ENCODE data around the gene TPPP. TPM values are rescaled to one million over a fixed set of nuclear protein-coding genes. Genes with fewer than 3 reads are reported as not detected.

Gene TPPP
- total and polyA plus RNA-seq, 2 experiments from 2014 or later: 0.48 to 1.4 TPM

DNA sequence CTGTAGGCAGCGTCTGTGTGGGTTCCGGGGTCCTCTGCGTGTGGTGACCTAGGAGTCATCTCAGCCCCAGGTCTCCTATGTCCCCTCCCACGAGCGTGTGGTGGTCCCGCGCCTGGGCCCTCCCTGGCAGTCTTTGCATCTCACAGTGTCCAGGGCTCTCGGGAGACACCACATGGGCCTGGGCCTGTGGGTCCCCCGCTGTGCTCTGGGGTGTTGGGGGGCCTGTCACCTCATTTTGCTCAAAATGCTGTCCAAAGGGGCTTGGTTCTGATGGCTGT lies 54.0 kb downstream of the TPPP start:
- DNase-seq (ENCODE audit: low spot score): no peak
- Histone ChIP-seq H3K4me3 (no peak overlapping the region), H3F3A (replicated peaks; ENCODE audit: low read depth) (no peaks in the 10 kb centered on the region), H2AFZ (no peak overlapping the region), H3K9me2 (ENCODE audit: insufficient read depth) (no peaks in the 10 kb centered on the region), H3K4me1 (ENCODE audit: insufficient read depth) (no peaks in the 10 kb centered on the region), H3K79me2 (replicated peaks; ENCODE audit: insufficient read depth) (no peaks in the 10 kb centered on the region), H3K4me2 (no peak overlapping the region), H3K27me3 (ENCODE audit: insufficient read depth) (no peaks in the 10 kb centered on the region), H4K20me1 (replicated peaks; ENCODE audit: insufficient read depth) (peaks cover 13% of the 10 kb centered on the region), H3K27ac (ENCODE audit: low read depth) (no peak overlapping the region), H3K36me3 (ENCODE audit: insufficient read depth) (peaks cover 6% of the 10 kb centered on the region; the same call in 1 of the 2 replicates)
- no peak for ATAC-seq
- H3K36me3 Mint-ChIP-seq (ENCODE audit: low read depth): peaks cover 62% of the 10 kb centered on the region
- H3K27me3 Mint-ChIP-seq (ENCODE audit: insufficient read depth, low read depth, poor library complexity): peaks cover 3% of the 10 kb centered on the region
- H3K4me3 Mint-ChIP-seq: no peak overlapping the region
- TF ChIP-seq STAT1 (IDR thresholded peaks at IDR 0.05; ENCODE audit: unreplicated experiment): no peak
- TF ChIP-seq, protein P1, sequence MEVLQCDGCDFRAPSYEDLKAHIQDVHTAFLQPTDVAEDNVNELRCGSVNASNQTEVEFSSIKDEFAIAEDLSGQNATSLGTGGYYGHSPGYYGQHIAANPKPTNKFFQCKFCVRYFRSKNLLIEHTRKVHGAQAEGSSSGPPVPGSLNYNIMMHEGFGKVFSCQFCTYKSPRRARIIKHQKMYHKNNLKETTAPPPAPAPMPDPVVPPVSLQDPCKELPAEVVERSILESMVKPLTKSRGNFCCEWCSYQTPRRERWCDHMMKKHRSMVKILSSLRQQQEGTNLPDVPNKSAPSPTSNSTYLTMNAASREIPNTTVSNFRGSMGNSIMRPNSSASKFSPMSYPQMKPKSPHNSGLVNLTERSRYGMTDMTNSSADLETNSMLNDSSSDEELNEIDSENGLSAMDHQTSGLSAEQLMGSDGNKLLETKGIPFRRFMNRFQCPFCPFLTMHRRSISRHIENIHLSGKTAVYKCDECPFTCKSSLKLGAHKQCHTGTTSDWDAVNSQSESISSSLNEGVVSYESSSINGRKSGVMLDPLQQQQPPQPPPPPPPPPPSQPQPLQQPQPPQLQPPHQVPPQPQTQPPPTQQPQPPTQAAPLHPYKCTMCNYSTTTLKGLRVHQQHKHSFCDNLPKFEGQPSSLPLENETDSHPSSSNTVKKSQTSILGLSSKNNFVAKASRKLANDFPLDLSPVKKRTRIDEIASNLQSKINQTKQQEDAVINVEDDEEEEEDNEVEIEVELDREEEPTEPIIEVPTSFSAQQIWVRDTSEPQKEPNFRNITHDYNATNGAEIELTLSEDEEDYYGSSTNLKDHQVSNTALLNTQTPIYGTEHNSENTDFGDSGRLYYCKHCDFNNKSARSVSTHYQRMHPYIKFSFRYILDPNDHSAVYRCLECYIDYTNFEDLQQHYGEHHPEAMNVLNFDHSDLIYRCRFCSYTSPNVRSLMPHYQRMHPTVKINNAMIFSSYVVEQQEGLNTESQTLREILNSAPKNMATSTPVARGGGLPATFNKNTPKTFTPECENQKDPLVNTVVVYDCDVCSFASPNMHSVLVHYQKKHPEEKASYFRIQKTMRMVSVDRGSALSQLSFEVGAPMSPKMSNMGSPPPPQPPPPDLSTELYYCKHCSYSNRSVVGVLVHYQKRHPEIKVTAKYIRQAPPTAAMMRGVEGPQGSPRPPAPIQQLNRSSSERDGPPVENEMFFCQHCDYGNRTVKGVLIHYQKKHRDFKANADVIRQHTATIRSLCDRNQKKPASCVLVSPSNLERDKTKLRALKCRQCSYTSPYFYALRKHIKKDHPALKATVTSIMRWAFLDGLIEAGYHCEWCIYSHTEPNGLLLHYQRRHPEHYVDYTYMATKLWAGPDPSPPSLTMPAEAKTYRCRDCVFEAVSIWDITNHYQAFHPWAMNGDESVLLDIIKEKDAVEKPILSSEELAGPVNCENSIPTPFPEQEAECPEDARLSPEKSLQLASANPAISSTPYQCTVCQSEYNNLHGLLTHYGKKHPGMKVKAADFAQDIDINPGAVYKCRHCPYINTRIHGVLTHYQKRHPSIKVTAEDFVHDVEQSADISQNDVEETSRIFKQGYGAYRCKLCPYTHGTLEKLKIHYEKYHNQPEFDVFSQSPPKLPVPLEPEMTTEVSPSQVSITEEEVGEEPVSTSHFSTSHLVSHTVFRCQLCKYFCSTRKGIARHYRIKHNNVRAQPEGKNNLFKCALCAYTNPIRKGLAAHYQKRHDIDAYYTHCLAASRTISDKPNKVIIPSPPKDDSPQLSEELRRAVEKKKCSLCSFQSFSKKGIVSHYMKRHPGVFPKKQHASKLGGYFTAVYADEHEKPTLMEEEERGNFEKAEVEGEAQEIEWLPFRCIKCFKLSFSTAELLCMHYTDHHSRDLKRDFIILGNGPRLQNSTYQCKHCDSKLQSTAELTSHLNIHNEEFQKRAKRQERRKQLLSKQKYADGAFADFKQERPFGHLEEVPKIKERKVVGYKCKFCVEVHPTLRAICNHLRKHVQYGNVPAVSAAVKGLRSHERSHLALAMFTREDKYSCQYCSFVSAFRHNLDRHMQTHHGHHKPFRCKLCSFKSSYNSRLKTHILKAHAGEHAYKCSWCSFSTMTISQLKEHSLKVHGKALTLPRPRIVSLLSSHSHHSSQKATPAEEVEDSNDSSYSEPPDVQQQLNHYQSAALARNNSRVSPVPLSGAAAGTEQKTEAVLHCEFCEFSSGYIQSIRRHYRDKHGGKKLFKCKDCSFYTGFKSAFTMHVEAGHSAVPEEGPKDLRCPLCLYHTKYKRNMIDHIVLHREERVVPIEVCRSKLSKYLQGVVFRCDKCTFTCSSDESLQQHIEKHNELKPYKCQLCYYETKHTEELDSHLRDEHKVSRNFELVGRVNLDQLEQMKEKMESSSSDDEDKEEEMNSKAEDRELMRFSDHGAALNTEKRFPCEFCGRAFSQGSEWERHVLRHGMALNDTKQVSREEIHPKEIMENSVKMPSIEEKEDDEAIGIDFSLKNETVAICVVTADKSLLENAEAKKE (CRISPR knock-in tag; IDR thresholded peaks at IDR 0.05): no peak
- TF ChIP-seq EZH2 (IDR thresholded peaks at IDR 0.05; ENCODE audit: low read depth, unreplicated experiment): no peak
- no peak for TF ChIP-seq ZNF114 (CRISPR knock-in tag; IDR thresholded peaks at IDR 0.05)
- no peak for TF ChIP-seq JUNB (IDR thresholded peaks at IDR 0.05; ENCODE audit: unreplicated experiment)
- TF ChIP-seq, protein P2, sequence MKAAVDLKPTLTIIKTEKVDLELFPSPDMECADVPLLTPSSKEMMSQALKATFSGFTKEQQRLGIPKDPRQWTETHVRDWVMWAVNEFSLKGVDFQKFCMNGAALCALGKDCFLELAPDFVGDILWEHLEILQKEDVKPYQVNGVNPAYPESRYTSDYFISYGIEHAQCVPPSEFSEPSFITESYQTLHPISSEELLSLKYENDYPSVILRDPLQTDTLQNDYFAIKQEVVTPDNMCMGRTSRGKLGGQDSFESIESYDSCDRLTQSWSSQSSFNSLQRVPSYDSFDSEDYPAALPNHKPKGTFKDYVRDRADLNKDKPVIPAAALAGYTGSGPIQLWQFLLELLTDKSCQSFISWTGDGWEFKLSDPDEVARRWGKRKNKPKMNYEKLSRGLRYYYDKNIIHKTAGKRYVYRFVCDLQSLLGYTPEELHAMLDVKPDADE (IDR thresholded peaks at IDR 0.05): no peak
- TF ChIP-seq NANOG (IDR thresholded peaks at IDR 0.05; ENCODE audit: borderline replicate concordance): no peak
- TF ChIP-seq, protein P3, sequence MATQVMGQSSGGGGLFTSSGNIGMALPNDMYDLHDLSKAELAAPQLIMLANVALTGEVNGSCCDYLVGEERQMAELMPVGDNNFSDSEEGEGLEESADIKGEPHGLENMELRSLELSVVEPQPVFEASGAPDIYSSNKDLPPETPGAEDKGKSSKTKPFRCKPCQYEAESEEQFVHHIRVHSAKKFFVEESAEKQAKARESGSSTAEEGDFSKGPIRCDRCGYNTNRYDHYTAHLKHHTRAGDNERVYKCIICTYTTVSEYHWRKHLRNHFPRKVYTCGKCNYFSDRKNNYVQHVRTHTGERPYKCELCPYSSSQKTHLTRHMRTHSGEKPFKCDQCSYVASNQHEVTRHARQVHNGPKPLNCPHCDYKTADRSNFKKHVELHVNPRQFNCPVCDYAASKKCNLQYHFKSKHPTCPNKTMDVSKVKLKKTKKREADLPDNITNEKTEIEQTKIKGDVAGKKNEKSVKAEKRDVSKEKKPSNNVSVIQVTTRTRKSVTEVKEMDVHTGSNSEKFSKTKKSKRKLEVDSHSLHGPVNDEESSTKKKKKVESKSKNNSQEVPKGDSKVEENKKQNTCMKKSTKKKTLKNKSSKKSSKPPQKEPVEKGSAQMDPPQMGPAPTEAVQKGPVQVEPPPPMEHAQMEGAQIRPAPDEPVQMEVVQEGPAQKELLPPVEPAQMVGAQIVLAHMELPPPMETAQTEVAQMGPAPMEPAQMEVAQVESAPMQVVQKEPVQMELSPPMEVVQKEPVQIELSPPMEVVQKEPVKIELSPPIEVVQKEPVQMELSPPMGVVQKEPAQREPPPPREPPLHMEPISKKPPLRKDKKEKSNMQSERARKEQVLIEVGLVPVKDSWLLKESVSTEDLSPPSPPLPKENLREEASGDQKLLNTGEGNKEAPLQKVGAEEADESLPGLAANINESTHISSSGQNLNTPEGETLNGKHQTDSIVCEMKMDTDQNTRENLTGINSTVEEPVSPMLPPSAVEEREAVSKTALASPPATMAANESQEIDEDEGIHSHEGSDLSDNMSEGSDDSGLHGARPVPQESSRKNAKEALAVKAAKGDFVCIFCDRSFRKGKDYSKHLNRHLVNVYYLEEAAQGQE (IDR thresholded peaks at IDR 0.05; ENCODE audit: unreplicated experiment): no peak
- TF ChIP-seq, protein P4, sequence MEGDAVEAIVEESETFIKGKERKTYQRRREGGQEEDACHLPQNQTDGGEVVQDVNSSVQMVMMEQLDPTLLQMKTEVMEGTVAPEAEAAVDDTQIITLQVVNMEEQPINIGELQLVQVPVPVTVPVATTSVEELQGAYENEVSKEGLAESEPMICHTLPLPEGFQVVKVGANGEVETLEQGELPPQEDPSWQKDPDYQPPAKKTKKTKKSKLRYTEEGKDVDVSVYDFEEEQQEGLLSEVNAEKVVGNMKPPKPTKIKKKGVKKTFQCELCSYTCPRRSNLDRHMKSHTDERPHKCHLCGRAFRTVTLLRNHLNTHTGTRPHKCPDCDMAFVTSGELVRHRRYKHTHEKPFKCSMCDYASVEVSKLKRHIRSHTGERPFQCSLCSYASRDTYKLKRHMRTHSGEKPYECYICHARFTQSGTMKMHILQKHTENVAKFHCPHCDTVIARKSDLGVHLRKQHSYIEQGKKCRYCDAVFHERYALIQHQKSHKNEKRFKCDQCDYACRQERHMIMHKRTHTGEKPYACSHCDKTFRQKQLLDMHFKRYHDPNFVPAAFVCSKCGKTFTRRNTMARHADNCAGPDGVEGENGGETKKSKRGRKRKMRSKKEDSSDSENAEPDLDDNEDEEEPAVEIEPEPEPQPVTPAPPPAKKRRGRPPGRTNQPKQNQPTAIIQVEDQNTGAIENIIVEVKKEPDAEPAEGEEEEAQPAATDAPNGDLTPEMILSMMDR (conservative IDR thresholded peaks at IDR 0.05; ENCODE audit: low read depth in 2 of 2): no peak
- TF ChIP-seq EZH2phosphoT487 (IDR thresholded peaks at IDR 0.05; ENCODE audit: unreplicated experiment): no peak
- no peak for TF ChIP-seq ZNF331 (CRISPR knock-in tag; IDR thresholded peaks at IDR 0.05; ENCODE audit: low read depth)
- no peak for TF ChIP-seq CREB1 (CRISPR knock-in tag; IDR thresholded peaks at IDR 0.05; ENCODE audit: low read depth)
- no peak for TF ChIP-seq POLR2AphosphoS5 (IDR thresholded peaks at IDR 0.05; ENCODE audit: low read depth)
- no peaks in the 10 kb centered on the region for H3K9me3 Mint-ChIP-seq
- H3K27ac Mint-ChIP-seq: no peak overlapping the region
- H3K4me1 Mint-ChIP-seq: no peaks in the 10 kb centered on the region

All from GM23338 (cell line).